Measurements from ENCODE around the gene TMEM131. TPM values are rescaled to one million over a fixed set of nuclear protein-coding genes. Genes with fewer than 3 reads are reported as not detected.

TMEM131 gene
- total and polyA plus RNA-seq, 2 of the 8 experiments (the other 6 are each of a cell fraction or from before 2014, with no cell fraction given): 9.7 to 22.9 TPM

DNA sequence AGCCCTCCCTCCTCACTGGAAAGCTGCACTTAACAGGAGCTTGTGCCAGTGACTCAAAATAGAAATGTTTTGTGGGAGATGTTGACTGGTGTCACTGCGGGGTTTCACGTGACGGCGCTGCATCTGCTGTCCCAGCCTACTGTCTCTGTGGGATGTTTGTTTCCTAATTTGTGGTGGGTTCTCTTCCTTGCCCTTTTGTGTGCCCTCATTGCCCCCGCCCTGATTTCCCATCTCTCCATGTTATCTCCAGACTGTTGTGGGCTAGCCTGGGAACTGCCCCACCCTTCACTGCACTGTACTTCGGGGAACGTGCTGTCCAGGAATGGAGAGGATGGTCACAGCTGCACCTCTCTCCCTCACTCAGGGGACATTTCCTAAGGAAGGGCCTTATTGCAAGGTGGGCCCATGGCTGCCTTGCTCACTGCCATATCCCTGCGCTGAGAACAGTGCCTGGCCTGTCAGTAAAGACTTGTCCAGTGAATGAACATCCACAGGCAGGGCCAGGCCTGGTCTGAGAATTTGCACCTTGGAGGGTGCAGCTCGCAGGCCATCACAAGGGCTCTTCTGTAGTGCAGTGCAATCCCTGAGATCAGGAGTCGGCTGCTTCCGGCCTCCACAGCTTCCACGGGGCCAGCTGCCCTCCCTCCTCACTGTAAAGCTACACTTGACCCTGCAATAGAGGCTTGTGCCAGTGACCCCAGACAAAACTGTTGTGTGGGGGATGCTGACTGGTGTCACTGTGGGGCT is 264.3 kb downstream of the TMEM131 start:
- no peak overlapping the region for H3K4ac ChIP-seq (replicated peaks; ENCODE audit: insufficient read length, low read depth, low read length)
- WGBS, 2 experiments (ENCODE audit: extremely low coverage in 1 of 2, insufficient coverage in 1 of 2, insufficient read length in 1 of 2, insufficient replicate concordance in 2 of 2, low coverage in 1 of 2, low lambda C conversion rate in 2 of 2, missing lambda C conversion rate in 1 of 2): 91% methylated on average over 12 of the region's 12 CpGs; no CpG with 5 or more reads in 1 of the 2 experiments
- TF ChIP-seq RNF2 (IDR thresholded peaks at IDR 0.05; ENCODE audit: borderline replicate concordance, low read depth, low read length, missing control alignments, poor library complexity, severe bottlenecking): no peak
- no peak for TF ChIP-seq FOSL1 (IDR thresholded peaks at IDR 0.05; ENCODE audit: insufficient read depth, low read depth, low read length)
- TF ChIP-seq YY1 (IDR thresholded peaks at IDR 0.05; ENCODE audit: low read depth, low read length): no peak
- no peak for TF ChIP-seq BACH1 (IDR thresholded peaks at IDR 0.05; ENCODE audit: low read length)
- TF ChIP-seq POU5F1 (IDR thresholded peaks at IDR 0.05; ENCODE audit: low read depth, low read length): no peak
- TF ChIP-seq SRF (IDR thresholded peaks at IDR 0.05; ENCODE audit: low read depth, low read length): no peak
- no peak for TF ChIP-seq NRF1 (IDR thresholded peaks at IDR 0.05; ENCODE audit: low read depth, low read length)
- TF ChIP-seq JUN (IDR thresholded peaks at IDR 0.05; ENCODE audit: low read depth, low read length): no peak
- peaks cover 0 to 2% of the 10 kb centered on the region in 2 experiments for H4K20me1 ChIP-seq (replicated peaks in 1 of 2; ENCODE audit: control insufficient read depth in 1 of 2, insufficient read depth in 2 of 2, low read length in 2 of 2)
- no peak overlapping the region for H3K27ac ChIP-seq (ENCODE audit: low read depth, low read length)
- H3K14ac ChIP-seq (ENCODE audit: insufficient read length): no peak overlapping the region
- H2BK12ac ChIP-seq (ENCODE audit: low read depth, low read length): no peak overlapping the region
- no peak overlapping the region for H3K4me2 ChIP-seq (ENCODE audit: insufficient read depth in 1 of 2, low read depth in 2 of 2, low read length in 2 of 2)
- H3K79me2 ChIP-seq (ENCODE audit: control insufficient read depth in 1 of 2, insufficient read depth in 2 of 2, low read length in 2 of 2): no peaks in the 10 kb centered on the region
- no peaks in the 10 kb centered on the region for H3K9me3 ChIP-seq (ENCODE audit: insufficient read depth in 2 of 2, low read depth in 1 of 2, low read length in 1 of 2)
- no peak overlapping the region for H2AFZ ChIP-seq (ENCODE audit: low read length)
- H4K8ac ChIP-seq (ENCODE audit: extremely low read depth, insufficient read depth, low read length): peak overlapping the region; percentile 68; the same call in 1 of the 2 replicates
- POLR2A ChIA-PET (ENCODE audit: partially characterized antibody): interaction anchor here (1.1 kb wide), 1 partner anchor 10 kb away, joined by 3 read pairs; no protein-coding TSS in a partner anchor
- no peak overlapping the region for H2BK20ac ChIP-seq (ENCODE audit: low read length)
- no peak overlapping the region for H2AK5ac ChIP-seq (ENCODE audit: low read depth, low read length)
- no peak for FAIRE-seq
- no peak overlapping the region for H3K23ac ChIP-seq (ENCODE audit: insufficient read length)
- no peak overlapping the region for H2BK15ac ChIP-seq (ENCODE audit: low read length)
- no peak overlapping the region for H4K5ac ChIP-seq (ENCODE audit: insufficient read length, low read depth, low read length)
- no peak for DNase-seq (ENCODE audit: low read depth in 1 of 2, low spot score in 2 of 2)
- CTCF ChIA-PET (ENCODE audit: partially characterized antibody): interaction anchor here (0.9 to 11.0 kb wide), 4 partner anchors 9 to 141 kb away, joined by 3 to 105 read pairs (median 4); no protein-coding TSS in a partner anchor
- no peak overlapping the region for H2BK120ac ChIP-seq (replicated peaks; ENCODE audit: low read depth, low read length)
- H3K23me2 ChIP-seq (ENCODE audit: low read depth, low read length): no peaks in the 10 kb centered on the region
- no peak overlapping the region for H3K18ac ChIP-seq (ENCODE audit: extremely low read depth, low read length)
- no peak overlapping the region for H3K56ac ChIP-seq (replicated peaks; ENCODE audit: insufficient read length, low read depth, low read length)
- H3K4me3 ChIP-seq (ENCODE audit: extremely low read depth in 1 of 4, insufficient read depth in 2 of 4, low read depth in 3 of 4, low read length in 4 of 4): no peak overlapping the region
- no peak overlapping the region for H2BK5ac ChIP-seq (ENCODE audit: low read depth, low read length)
- no peaks in the 10 kb centered on the region for H3K4me1 ChIP-seq (replicated peaks in 1 of 4; ENCODE audit: control insufficient read depth in 3 of 4, insufficient read depth in 4 of 4, low read length in 3 of 4)
- H3K79me1 ChIP-seq (ENCODE audit: low read depth, low read length): no peaks in the 10 kb centered on the region
- no peaks in the 10 kb centered on the region for H3K27me3 ChIP-seq (replicated peaks in 1 of 4; ENCODE audit: control insufficient read depth in 3 of 4, extremely low read depth in 1 of 4, insufficient read depth in 3 of 4, low read length in 3 of 4)
- H3K9ac ChIP-seq (replicated peaks in 1 of 4; ENCODE audit: extremely low read depth in 1 of 4, low read depth in 3 of 4, low read length in 3 of 4): no peak overlapping the region
- H3K36me3 ChIP-seq (ENCODE audit: control insufficient read depth in 2 of 4, insufficient read depth in 4 of 4, low read length in 3 of 4): no peaks in the 10 kb centered on the region
- no peak overlapping the region for H4K91ac ChIP-seq (replicated peaks; ENCODE audit: insufficient read length, low read length)

Data from H1 (cell line).